Measurements from ENCODE around the gene ETV6. TPM values are rescaled to one million over a fixed set of nuclear protein-coding genes. Genes with fewer than 3 reads are reported as not detected.

The ETV6 gene
- total and polyA plus RNA-seq, 2 of the 8 experiments (the other 6 are each of a cell fraction or from before 2014, with no cell fraction given): 5.5 to 23.9 TPM

- no peak overlapping the region for H3K4me3 ChIP-seq (ENCODE audit: extremely low read depth in 1 of 4, insufficient read depth in 2 of 4, low read depth in 3 of 4, low read length in 4 of 4)
- H3K56ac ChIP-seq (replicated peaks; ENCODE audit: insufficient read length, low read depth, low read length): no peak overlapping the region
- H3K79me2 ChIP-seq (ENCODE audit: control insufficient read depth in 1 of 2, insufficient read depth in 2 of 2, low read length in 2 of 2): no peaks in the 10 kb centered on the region
- H4K5ac ChIP-seq (ENCODE audit: insufficient read length, low read depth, low read length): no peak overlapping the region
- no peak overlapping the region for H2BK5ac ChIP-seq (ENCODE audit: low read depth, low read length)
- no peak for DNase-seq (ENCODE audit: low read depth in 1 of 2, low spot score in 2 of 2)
- no peak overlapping the region for H3K4ac ChIP-seq (replicated peaks; ENCODE audit: insufficient read length, low read depth, low read length)
- H3K4me1 ChIP-seq (replicated peaks in 1 of 4; ENCODE audit: control insufficient read depth in 3 of 4, insufficient read depth in 4 of 4, low read length in 3 of 4): no peaks in the 10 kb centered on the region
- H3K9me3 ChIP-seq (ENCODE audit: insufficient read depth in 2 of 2, low read depth in 1 of 2, low read length in 1 of 2): peaks cover 13 to 15% of the 10 kb centered on the region in 2 experiments
- H3K79me1 ChIP-seq (ENCODE audit: low read depth, low read length): no peaks in the 10 kb centered on the region
- H2BK120ac ChIP-seq (replicated peaks; ENCODE audit: low read depth, low read length): no peak overlapping the region
- no peak overlapping the region for H3K18ac ChIP-seq (ENCODE audit: extremely low read depth, low read length)
- no peak overlapping the region for H3K14ac ChIP-seq (ENCODE audit: insufficient read length)
- ChIA-PET POLR2A (ENCODE audit: partially characterized antibody) (interaction anchor here (0.6 kb wide), 1 partner anchor 37 kb away, joined by 4 read pairs; no protein-coding TSS in a partner anchor), CTCF (ENCODE audit: partially characterized antibody) (no interaction called here)
- no peak overlapping the region for H3K9ac ChIP-seq (replicated peaks in 1 of 4; ENCODE audit: extremely low read depth in 1 of 4, low read depth in 3 of 4, low read length in 3 of 4)
- no peaks in the 10 kb centered on the region for H3K27me3 ChIP-seq (replicated peaks in 1 of 4; ENCODE audit: control insufficient read depth in 3 of 4, extremely low read depth in 1 of 4, insufficient read depth in 3 of 4, low read length in 3 of 4)
- H3K27ac ChIP-seq (ENCODE audit: low read depth, low read length): no peak overlapping the region
- H2AFZ ChIP-seq (ENCODE audit: low read length): no peak overlapping the region
- no peak overlapping the region for H3K4me2 ChIP-seq (ENCODE audit: insufficient read depth in 1 of 2, low read depth in 2 of 2, low read length in 2 of 2)
- H4K8ac ChIP-seq (ENCODE audit: extremely low read depth, insufficient read depth, low read length): no peak overlapping the region
- WGBS, 2 experiments (ENCODE audit: extremely low coverage in 1 of 2, insufficient coverage in 1 of 2, insufficient read length in 1 of 2, insufficient replicate concordance in 2 of 2, low coverage in 1 of 2, low lambda C conversion rate in 2 of 2, missing lambda C conversion rate in 1 of 2): 85% methylated on average over 5 of the region's 5 CpGs; no CpG with 5 or more reads in 1 of the 2 experiments
- no peaks in the 10 kb centered on the region for H3K23me2 ChIP-seq (ENCODE audit: low read depth, low read length)
- no peak overlapping the region for H2BK20ac ChIP-seq (ENCODE audit: low read length)
- H4K20me1 ChIP-seq (replicated peaks in 1 of 2; ENCODE audit: control insufficient read depth in 1 of 2, insufficient read depth in 2 of 2, low read length in 2 of 2): no peaks in the 10 kb centered on the region
- no peak overlapping the region for H3K23ac ChIP-seq (ENCODE audit: insufficient read length)
- H2BK12ac ChIP-seq (ENCODE audit: low read depth, low read length): no peak overlapping the region
- no peaks in the 10 kb centered on the region for H3K36me3 ChIP-seq (ENCODE audit: control insufficient read depth in 2 of 4, insufficient read depth in 4 of 4, low read length in 3 of 4)
- FAIRE-seq: no peak
- H4K91ac ChIP-seq (replicated peaks; ENCODE audit: insufficient read length, low read length): no peak overlapping the region
- no peak overlapping the region for H2BK15ac ChIP-seq (ENCODE audit: low read length)
- H2AK5ac ChIP-seq (ENCODE audit: low read depth, low read length): no peak overlapping the region
- TF ChIP-seq JUN (IDR thresholded peaks at IDR 0.05; ENCODE audit: low read depth, low read length): no peak
- TF ChIP-seq CTCF (IDR thresholded peaks at IDR 0.05; ENCODE audit: control extremely low read depth in 1 of 3, insufficient read depth in 1 of 3, low read depth in 1 of 3, low read length in 3 of 3): no peak
- no peak for TF ChIP-seq E2F6 (IDR thresholded peaks at IDR 0.05)
- no peak for TF ChIP-seq NRF1 (IDR thresholded peaks at IDR 0.05; ENCODE audit: low read depth, low read length)
- no peak for TF ChIP-seq ATF3 (IDR thresholded peaks at IDR 0.05; ENCODE audit: insufficient read depth, low read depth, low read length)
These were observed 256.9 kb downstream of the ETV6 start for GRCh38 chr12:11906286-11906935.

Data from H1 (cell line).